Measurements from ENCODE around the gene DDX6.
"Not testable (repeated sequence)": the region's sequence is repeated elsewhere in the genome, so short reads cannot be mapped to it uniquely, and the experiment has no call there.

The DDX6 gene

DNA sequence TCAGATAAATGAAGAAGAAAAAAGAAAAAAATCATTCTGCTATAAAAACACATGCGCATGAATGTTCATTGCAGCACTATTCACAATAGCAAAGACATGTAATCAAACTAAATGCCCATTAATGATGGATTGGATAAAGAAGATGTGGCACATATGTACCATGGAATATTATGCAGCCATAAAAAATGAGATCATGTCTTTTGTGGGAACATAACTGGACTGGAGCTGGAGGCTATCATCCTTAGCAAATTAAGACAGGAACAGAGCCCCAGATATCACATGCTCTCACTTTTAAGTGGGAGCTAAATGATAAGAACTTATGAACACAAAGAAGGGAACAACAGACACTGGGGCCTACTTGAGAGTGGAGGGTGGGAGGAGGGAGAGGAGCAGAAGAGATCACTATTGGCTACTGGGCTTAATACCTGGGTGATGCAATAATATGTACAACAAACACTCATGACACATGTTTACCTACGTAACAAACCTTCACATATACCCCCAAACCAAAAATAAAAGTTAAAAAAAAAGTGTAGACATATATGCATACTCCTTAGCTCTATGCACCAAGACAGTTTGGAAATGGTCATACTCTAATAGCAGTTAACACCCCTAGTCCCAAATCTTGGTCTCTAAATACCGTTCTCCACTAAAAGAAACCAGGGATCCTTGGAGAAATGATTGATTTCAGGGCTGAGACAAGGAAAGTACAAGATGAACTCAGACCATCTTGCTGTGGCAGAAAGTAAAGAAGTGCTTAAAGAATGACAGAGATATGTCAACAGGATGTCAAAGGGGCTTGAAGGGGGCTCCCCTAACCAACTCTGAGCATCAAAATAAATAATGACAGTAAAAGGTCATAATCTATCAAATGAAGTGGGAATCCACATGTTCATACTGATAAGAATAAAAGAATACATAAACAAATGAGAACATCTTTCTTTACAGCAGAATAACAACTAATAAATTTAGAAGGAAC lies 17.1 kb upstream of the DDX6 start:
- no peak for TF ChIP-seq POLR2A (IDR thresholded peaks at IDR 0.05; ENCODE audit: low read length)
- no peak for TF ChIP-seq GATA1 (IDR thresholded peaks at IDR 0.05; ENCODE audit: low read depth, low read length)
- no peak for DNase-seq

DNA sequence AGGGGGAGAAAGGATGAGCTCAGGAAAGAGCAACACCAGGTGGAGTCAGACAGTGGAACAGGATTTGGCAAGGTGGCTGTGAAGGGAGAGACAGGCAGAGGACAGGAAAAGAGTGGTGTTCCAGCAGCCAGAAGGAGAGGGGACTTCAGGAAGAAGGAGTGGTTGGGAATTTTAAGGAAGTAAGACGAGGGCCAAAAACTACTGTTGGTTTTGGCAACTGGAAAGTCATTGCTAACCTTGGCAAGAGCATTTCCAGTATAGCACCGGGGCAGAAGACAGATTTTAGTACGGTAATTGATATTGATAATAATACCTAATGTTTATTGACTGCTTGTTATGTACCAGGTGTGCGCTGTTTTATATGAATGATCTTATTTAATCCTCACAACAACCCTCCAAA lies 15.4 kb upstream of the DDX6 start:
- TF ChIP-seq GATA1 (IDR thresholded peaks at IDR 0.05; ENCODE audit: low read depth, low read length) (no peak), POLR2A (IDR thresholded peaks at IDR 0.05; ENCODE audit: low read length) (no peak)
- no peak for DNase-seq

DNA sequence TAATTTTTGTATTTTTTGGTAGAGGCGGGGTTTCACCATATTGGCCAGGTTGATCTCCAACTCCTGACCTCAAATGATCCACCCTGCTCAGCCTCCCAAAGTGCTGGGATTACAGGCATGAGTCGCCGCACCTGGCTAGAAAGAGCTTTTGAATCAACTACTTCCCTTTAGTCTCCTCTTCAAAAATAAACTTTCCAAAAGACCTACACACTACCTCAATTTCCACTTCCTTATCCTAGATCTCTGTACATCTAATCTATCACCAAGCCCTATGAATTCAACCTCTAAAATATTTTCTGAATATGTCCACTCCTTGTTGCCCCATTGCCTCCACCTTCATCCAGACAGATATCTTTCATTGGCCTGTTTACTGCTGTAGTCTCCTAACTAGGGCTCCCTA lies 13.1 kb upstream of the DDX6 start:
- no peak for DNase-seq
- TF ChIP-seq POLR2A (IDR thresholded peaks at IDR 0.05; ENCODE audit: low read length), result no peak
- no peak for TF ChIP-seq GATA1 (IDR thresholded peaks at IDR 0.05; ENCODE audit: low read depth, low read length)

GRCh38 chr11:118799372-118799771 lies 8.4 kb upstream of the DDX6 start:
- TF ChIP-seq GATA1 (IDR thresholded peaks at IDR 0.05; ENCODE audit: low read depth, low read length) (no peak), POLR2A (IDR thresholded peaks at IDR 0.05; ENCODE audit: low read length) (no peak)
- DNase-seq, result peak in 1 of 2 experiments; percentile 16

DNA sequence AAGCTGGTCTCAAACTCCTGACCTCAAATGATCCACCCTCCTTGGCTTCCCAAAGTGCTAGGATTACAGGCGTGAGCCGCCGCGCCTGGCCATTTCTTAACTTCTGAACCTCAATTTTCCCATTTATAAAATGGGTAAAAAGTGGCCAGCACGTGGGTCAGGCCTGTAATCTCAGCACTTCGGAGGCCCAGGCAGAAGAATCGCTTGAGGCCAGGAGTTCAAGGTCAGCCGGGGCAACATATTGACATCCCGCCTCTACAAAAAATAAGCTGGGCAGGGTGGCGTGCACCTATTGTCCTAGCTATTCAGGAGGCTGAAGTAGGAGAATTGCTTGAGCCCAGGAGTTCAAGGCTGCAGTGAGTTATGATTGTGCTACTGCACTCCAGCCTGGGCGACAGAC lies 6.5 kb upstream of the DDX6 start:
- TF ChIP-seq POLR2A (IDR thresholded peaks at IDR 0.05; ENCODE audit: low read length), result no peak
- no peak for DNase-seq

DNA sequence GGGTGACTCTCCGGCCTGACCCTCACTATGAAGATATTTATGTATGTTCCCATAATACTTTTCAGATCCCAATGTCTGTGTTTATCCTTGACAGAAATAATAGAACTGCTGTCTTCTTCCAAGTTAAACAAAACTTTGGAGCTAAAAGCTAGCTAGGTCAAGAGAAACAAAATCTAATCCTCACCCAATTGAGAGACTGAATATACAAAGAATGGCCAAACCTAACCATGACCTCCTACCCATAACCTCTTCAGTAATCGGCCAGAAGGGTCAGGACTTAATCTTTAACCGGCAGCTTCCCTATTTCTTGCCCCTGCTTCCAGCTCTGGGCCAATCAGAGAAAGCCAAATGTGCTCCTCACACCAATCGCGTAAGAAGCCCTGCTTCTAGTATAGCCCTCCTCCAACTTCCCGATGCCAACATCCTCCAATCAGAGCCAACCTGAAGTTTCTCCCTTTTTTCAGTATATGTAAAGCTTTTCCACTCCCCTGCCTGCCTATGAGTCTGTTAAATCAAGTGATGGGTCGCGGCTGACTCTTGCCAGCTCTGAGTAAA lies 1.7 kb upstream of the DDX6 start:
- DNase-seq, result peak; percentile 85 to 93

DNA sequence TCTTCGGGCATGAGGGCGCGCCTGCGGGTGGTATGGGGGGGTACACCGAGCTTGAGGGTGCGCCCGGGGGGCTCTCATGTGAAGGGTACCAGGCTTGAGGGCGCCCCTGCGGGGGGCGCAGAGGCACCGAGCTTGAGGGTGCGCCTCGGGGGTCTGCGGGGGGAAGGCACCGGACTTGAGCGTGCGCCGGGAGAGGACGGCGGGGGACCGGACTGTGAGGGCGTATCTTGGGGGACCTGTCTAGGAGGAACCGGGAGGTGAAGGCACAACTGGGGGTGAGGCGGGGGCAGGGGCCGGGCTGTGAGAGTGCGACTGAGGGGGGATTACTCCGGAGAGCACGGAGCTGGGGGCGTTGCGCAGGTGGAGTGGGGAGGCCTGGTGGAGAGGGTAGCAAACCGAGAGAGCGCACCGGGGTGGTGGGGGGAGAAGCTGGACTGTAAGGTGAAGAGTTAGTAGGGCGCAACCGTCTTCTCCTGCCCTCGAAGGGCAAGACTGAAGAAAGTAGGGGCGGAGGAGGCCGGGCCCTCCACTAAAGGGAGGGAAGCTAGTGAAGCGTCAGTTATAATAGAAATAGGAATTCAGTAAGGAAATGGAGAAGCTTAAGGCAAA lies 1.1 kb upstream of the DDX6 start:
- DNase-seq, result peak; percentile 60 to 63
- TF ChIP-seq POLR2A (IDR thresholded peaks at IDR 0.05; ENCODE audit: low read length) (no peak), GATA1 (IDR thresholded peaks at IDR 0.05; ENCODE audit: low read depth, low read length) (no peak)

More for the DNA sequence above, 1.7 kb upstream of the DDX6 start:
- TF ChIP-seq GATA1 (IDR thresholded peaks at IDR 0.05; ENCODE audit: low read depth, low read length) (no peak), POLR2A (IDR thresholded peaks at IDR 0.05; ENCODE audit: low read length) (peak; percentile 89)

- DNase-seq, result peak; percentile 84 to 89
Measured at GRCh38 chr11:118790357-118791110, 430 bp downstream of the DDX6 start.

GRCh38 chr11:118789501-118790356 lies 1.2 kb downstream of the DDX6 start:
- no peak for TF ChIP-seq GATA1 (IDR thresholded peaks at IDR 0.05; ENCODE audit: low read depth, low read length)
- peak; percentile 36 for TF ChIP-seq POLR2A (IDR thresholded peaks at IDR 0.05; ENCODE audit: low read length)
- DNase-seq, result peak; percentile 81 to 82

More at GRCh38 chr11:118790357-118791110, 430 bp downstream of the DDX6 start:
- no peak for TF ChIP-seq POLR2A (IDR thresholded peaks at IDR 0.05; ENCODE audit: low read length)

DNA sequence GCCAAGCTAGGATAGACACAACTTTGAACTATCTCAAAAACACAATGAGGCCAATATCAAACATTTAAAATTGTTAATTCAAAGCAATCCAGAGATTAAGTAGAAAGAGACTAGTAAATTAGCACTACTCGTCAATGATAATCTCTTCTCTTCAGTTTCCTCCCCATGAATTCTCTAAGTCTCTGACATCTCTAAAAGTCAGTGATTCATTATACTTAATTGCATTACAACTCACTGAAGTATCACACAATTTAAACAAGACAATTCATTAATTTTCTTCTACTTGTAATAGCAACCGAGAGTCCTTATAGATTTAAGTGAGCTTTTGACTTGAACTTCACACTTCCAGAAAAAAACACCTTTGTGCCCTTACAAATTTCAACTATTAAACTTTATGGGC lies 4.3 kb downstream of the DDX6 start:
- DNase-seq, result no peak
- TF ChIP-seq POLR2A (IDR thresholded peaks at IDR 0.05; ENCODE audit: low read length) (no peak), GATA1 (IDR thresholded peaks at IDR 0.05; ENCODE audit: low read depth, low read length) (no peak)

DNA sequence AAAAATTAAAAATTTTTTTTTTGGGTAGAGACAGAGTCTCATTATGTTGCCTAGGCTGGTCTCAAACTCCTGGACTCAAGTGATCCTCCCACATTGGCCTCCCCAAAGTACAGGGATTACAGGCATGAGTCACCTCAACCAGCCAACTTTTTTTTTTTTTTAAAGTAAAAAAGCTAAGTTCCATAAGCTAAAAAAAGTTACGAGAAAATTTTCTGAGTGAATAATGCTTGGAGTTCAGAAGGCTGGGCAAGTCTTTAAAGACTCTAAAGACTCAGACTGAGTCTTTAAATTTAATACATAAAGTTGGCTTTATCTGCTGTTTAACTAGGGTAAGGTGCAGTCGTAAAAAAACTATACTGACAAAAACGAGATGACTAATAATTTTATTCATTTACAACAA lies 5.6 kb downstream of the DDX6 start:
- TF ChIP-seq GATA1 (IDR thresholded peaks at IDR 0.05; ENCODE audit: low read depth, low read length) (no peak), POLR2A (IDR thresholded peaks at IDR 0.05; ENCODE audit: low read length) (no peak)
- DNase-seq, result peak in 1 of 2 experiments; percentile 18

DNA sequence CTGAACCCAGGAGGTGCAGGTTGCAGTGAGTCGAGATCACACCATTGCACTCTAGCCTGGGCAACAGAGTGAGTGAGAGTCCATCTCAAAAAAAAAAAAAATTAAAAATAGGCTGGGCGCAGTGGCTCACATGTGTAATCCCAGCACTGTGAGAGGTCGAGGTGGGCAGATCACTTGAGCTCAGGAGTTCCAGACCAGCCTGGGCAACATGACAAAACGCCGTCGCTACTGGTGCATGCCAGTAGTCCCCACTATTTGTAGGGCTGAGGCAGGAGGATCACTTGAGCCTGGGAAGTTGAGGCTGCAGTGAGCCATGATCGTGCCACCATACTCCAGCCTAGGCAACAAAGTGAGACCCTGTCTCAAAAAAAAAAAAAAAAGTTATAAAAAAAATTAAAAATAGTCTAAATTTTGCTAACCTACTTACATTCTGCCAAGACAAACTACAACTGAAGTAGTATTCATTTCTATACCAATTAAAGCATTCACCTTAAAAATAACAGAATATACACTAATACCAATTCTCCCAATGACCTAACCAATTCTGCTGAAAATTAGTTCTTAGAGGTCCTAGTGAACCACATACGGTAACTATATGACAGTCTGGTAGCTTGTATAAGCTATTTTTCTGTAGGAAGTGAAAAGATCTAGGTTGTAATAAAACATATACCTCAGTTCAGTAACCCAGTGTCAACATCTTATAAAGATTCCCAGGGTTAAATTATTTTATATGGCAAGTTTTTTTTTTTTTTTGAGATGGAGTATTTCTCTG lies 7.1 kb downstream of the DDX6 start:
- no peak for DNase-seq
- TF ChIP-seq GATA1 (IDR thresholded peaks at IDR 0.05; ENCODE audit: low read depth, low read length) (no peak), POLR2A (IDR thresholded peaks at IDR 0.05; ENCODE audit: low read length) (no peak)

DNA sequence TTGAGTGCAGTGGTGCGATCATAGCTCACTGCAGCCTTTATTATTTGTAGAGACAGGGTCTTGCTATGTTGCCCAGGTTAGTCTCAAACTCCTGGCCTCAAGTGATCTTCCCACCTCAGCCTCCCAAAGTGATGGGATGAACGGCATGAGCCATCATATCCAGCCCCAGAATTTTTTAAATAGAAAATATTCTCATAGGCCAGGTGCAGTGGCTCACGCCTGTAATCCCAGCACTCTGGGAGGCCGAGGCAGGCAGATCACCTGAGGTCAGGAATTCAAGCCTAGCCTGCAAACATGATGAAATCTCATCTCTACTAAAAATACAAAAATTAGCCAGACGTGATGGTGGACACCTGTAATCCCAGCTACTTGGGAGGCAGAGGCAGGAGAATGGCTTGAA lies 7.6 kb downstream of the DDX6 start:
- DNase-seq, result not testable (repeated sequence)

Data from erythroblast (primary cell).